NCI-H2081 treated with DMSO at 0.1 percent for 48 hours (cell line): Measurements from ENCODE around the gene SMIM29.
A peak's percentile ranks its signal among the peaks of the same experiment; 100 is the strongest.
"Not testable (repeated sequence)": the region's sequence is repeated elsewhere in the genome, so short reads cannot be mapped to it uniquely, and the experiment has no call there.

ENCODE experiments used
- DNase-seq: peaks from one replicate; lab custom pipeline; 2025; lab: John Stamatoyannopoulos, UW

SMIM29 gene

DNA sequence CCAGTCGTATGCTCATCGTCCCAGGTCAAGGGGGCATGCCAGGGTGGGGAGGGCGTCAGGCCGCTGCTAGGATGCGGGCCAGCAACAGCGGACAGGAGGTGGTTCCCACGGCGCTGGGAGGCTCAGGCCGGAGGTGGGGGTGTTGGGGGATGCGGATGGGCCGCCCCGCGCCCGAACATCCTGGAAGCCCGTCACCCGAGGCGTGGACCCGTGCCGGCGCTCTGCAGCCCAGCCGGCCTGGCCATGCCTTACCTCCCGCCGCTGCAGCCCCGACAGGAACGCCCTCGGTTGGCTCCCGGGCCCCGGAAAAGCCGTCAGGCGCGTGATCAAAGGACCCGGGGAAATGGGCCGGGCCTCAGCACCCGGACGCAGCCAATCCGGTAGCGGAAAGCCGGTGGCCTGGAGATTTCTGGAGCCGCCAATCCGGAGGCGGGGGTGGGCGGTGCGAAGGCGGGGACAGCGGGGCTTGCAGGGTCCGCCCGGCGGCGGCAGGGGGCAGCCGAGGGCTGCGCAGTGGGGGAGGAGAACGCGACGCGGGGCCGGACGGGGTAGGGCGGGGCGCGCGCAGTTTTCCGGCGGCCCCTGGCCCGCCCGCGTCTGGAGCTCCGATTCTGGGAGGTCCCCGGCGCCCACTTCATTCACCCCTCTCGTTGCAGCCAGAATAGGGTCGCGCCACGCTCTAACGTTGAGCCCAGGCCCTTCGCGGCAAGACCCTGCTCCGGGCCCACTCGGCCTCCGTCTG, at the start of gene SMIM29:
Gene SMIM29, minus strand, starts transcription at position 280 of the 742 bp plus-strand sequence. CDS start 1,215 bp downstream, outside the sequence.
- DNase-seq: peak; percentile 79

DNA sequence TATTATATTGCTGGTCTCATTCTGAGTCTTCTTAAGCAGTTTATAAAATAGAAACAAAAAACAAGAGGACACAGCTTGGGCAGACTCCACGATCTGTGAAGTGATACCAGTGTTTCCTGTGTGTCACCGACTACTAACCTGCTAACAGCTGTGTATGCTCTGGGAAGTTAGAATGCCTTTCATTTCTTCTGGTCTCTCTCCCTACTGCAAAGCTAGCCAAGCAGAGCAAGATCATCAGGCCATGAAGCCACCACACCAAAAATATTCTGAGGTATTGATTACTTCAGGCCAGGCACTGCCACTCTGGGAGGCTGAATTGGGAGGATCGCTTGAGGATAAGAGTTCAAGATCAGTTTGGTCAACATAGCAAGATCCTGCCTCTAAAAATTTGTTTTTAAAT, 46.9 kb upstream of the SMIM29 start:
- DNase-seq: no peak

DNA sequence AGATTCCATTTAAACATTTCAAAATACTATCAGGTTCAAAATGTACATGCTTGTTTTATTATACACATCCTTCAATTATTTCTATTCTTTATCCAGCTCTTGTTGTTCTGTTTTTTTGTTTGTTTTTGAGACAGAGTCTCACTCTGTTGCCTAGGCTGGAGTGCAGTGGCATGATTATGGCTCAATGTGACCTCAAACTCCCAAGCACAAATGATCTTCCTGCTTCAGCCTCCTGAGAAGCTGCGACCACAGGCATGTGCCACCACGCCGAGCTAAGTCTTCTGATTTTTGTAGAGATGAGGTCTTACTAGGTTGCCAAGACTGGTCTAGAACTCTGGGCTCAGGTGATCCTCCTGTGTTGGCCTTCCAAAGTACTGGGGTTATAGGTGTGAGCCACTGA, 44.1 kb upstream of the SMIM29 start:
- no peak for DNase-seq

DNA sequence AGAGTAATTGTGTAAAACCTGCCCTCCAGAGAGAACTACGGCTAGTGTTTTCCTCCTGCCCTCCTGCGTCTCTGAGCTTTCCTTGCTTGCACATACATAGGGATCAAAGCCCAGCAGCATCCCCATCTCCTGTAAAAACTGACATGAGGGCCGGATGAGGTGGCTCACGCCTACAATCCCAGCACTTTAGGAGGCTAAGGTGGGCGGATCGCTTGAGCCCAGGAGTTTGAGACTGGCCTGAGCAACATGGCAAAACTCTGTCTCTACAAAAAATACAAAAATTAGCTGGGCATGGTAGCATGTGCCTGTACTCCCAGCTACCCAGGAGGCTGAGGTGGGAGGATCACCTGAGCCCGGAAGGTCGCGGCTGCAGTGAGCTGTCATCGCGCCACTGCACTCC, 40.3 kb upstream of the SMIM29 start:
- DNase-seq: no peak

DNA sequence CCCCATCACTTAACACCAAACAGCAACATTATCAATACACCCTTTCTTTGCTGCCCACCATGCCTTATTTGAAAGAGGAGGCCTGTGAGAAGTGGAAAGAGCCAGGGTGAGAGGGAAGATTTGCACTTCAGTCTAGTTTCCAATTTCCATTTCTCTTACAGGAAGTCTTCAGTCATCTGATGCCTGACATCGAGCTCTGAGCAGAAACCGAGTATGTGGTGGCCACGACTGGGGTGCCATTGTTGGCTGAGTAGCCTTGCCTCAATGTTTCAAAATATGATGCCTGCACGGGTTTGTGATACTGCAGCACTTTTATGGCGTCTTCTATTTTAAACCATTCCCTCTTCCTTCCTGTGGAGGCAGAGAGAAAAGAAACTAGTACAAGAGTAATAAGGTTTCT, 39.8 kb upstream of the SMIM29 start:
- no peak for DNase-seq

DNA sequence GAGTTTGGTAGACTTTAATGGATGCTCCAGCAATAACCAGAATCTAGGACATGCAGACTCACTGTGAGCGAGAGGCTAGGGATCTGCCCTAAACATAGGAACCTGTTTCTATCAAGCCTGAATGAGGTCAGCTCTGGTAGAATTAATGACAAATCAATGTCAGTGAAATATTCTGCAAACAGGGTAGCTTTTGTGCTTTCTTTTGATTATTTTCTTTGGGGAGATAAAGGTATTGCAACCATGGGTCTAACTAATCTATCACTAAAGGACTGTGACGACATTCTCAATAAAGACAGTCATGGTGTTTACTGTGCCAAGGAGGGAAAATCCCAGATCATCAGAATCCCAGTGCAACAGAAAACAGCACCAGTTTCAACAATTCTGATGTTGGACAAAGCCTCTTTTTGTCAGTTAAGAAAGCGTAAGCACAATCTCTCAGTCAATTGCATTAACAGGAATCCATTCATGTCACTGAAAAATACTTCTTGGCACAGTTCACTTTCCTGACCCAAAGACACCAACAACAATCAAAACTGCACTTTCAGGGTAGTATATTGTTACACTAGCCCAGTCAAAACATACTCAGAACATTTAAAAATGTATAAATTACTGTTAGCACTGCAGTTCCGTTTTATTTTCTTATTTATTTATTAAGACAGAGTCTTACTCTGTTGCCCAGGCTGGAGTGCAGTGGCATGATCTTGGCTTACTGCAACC, 36.8 kb upstream of the SMIM29 start:
- no peak for DNase-seq

DNA sequence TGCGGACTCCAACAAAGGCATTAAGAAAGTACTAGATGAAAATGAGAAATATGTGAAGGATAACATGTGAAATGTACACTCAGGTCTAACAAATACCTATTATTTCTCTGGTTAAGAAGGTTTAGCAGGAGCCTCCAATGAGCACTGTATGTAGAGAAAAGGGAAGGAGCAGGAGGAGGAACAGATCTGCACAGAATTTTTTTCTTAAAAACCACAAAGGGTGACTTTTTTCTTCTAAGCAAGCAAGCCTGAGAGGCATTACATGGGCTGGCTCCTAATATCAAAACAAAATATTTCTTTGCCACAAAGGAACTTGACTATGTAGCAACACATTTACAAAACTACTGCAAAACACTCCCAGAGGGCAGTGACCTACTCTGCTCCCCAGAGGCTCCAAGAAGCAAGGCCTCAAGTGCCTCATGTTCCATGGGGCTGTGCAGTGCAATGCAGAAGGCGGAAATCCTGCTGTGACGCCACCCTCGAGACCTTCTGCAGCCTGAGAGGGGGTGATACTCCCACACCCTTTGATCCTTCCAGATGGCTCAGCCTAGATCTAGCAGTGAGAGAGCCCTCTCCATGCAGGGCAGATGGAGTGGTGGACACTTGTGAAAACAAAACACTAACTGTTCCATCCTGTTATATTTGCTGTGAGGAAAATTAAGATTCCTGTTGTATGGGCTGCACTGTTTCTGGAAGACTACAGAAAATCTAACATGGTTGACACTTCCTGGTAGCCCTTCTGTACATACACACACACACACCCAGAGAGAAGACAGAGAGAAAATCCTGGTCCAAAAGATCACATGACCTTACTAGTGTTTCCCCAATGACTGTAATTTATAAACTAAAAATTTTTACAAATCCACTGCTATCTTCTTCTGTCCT, 36.0 kb upstream of the SMIM29 start:
- no peak for DNase-seq

DNA sequence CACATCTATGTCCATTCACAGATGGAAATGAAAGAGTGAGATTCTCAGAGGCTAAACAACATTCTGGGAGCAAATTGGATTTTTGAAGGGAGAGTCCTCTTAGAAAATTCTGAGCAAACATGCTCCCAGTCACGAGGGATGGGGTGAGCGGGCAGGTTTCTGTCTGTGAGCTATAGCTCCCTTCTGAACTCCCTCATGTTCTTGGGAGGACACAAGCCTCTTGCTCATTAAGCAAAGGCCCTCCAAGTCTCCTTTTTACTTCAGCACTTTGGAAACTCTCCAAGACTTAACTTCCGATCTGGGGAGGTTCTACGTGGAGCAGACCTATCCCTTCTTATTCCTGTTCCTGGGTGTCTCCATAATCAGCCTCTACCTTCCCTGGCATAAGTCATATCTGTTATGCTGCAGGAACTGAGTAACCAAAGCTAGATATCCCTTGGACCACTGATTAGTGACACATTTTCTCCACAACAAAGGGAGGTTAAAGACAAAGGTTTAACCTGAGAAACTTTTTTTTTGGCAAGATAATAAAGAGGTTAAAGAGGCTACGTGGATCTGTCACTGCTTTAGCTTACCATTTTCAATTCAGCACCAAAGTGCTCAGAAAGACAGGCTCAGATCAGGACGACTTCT, 33.0 kb upstream of the SMIM29 start:
- DNase-seq: no peak

DNA sequence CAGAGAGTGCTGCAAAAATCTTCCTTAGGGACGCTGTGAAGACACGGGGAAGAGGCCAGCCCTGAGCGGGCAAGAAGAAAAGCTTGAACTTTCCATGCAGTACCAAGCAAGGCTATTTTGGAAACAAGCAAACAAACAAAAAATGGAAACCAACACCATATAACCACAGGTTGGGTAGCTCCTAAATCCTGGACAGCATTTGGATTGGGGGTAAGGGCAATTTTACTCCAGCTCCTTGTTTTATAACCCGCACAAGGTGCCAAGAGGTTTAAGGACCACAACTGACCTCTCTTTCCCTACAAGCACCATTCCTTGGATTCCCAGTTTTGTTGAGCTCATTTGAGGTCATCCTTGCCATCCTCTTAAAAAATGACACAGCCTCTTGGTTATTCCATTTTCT, 31.4 kb upstream of the SMIM29 start:
- no peak for DNase-seq

DNA sequence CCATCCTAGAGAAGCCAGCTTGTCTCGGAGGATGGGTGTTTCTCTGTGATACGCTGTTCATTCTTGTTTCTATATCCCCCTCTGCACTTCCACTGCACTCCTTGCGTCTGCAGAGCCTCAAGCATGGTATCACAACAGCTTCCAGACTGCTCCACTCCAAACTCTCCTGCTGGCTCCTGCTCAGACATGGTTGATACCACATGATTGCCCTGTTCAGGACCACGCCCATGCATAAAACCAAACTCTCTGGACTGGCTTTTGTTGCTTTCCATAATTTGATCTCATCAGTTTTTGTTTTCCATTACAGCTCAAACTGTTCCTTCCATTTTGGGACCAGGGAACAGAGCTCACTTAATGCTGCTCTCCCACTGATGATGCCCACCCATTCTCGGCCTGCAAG, 30.0 kb upstream of the SMIM29 start:
- DNase-seq: no peak

DNA sequence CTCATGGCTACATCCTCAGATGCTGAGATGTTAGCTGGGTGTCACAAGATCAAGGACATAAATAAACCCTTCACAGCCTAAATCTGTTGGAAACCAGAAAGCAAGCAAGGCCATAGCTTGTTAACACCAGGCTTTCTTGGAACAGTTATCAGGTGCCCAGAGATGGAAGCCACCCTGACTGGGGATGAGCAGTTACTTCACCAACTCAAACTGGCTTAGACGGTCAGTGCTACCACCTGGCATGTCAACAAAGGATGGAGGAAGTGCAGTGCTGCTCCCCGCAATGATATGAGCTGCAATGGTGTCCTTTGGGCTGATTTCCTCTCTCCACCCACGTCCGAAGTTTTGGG, 28.9 kb upstream of the SMIM29 start:
- no peak for DNase-seq

DNA sequence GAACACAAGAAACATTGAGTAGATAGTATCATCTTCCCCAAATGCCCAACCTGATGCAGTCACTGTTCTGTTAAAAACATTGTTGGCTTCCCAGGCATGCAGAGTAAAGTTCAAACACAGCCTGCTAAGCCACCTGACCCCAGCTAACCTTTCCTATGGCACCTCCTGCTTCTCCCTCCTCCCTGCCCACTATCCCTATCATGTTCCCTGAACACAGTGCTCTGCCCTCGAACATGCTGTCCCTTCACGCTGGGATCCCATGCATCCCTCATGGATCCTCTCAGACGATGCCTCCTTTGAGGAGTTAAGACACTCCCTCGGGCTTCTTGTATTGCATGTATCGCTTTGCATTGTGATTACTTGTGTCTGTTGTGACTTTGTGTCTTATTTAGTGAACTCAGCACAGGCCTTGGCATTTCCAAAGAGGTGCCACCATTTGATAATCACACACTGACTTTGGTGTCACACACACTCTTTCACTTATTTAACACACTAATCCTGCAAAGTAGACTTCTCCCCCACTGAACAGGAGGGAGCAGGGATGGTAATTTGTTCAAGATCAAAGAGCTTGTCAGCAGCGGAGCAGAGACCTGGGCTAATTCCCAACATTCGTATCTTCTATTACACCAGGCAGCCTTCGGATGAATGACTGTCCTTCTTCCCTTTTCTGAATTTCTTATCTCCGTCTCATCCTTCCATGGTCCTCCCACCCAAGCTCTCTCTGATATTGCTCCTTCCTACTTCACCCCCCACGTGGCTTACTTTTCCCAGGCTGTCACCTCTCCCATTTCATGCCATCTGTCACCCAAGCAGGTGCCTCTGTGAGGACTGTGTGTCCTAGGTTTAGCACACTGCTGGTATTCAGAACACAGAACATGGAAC, 28.3 kb upstream of the SMIM29 start:
- no peak for DNase-seq

DNA sequence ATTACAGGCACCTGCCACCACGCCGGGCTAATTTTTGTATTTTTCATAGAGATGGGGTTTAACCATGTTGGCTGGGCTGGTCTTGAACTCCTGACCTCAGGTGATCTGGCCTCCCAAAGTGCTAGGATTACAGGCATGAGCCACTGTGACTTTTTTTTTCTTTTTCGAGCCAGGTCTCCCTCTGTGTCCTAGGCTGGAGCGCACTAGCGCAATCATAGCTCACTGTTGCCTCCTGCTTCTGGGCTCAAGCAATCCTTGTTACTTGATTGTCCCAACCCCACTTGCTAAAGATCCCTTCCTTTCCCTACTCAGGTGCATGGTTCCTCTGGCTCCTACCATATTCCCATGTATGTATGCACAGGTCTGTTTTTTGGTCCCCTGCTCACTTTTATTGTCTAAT, 27.4 kb upstream of the SMIM29 start:
- DNase-seq: no peak

DNA sequence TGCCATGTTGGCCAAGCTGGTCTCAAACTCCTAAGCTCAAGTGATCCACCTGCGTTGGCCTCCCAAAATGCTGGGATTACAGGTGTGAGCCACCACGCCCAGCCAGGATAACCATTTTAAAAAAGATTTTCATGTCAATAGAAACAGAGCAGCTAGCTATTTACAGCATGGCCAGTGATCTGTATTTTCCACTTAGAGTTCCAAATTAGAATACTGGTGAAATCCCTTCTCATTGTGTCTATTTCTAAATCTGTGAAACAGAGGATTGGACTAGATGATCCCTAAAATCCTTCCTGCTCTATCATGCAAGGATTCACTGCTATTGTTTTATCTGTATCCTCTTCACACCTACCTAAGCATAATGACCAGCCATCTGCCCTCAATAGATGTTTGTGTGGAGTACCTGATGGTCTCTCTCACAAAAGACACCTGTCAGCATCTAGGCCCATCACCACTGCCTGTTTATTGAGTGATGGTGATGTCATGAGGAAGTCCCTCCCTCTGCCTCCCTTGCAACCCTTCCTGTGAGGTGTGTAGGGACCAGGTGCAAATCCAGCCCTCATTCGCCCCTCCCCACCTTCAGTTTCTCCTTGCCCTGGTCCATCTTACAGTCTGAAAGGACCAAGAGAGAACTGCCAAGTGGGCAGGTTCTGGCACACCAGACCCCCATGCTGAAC, 26.5 kb upstream of the SMIM29 start:
- no peak for DNase-seq

DNA sequence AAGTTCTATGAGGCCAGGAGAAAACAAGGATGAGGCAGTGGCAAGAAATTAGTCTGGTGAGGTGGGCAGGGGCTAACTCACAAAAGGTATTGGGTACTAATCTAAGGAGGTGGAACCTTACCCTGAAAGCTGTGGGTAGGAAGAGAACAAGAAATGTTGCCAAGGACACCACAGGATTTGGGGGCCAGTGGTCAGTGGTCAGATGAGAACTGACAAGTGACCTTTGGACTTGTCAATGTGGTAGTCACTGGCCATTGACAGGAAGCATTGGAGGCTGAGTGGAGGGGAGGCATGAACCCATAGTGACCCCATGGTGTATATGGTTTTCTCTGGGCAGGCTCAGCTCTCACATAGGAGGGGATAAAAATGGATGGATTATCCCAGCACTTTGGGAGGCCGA, 25.3 kb upstream of the SMIM29 start:
- DNase-seq: no peak

DNA sequence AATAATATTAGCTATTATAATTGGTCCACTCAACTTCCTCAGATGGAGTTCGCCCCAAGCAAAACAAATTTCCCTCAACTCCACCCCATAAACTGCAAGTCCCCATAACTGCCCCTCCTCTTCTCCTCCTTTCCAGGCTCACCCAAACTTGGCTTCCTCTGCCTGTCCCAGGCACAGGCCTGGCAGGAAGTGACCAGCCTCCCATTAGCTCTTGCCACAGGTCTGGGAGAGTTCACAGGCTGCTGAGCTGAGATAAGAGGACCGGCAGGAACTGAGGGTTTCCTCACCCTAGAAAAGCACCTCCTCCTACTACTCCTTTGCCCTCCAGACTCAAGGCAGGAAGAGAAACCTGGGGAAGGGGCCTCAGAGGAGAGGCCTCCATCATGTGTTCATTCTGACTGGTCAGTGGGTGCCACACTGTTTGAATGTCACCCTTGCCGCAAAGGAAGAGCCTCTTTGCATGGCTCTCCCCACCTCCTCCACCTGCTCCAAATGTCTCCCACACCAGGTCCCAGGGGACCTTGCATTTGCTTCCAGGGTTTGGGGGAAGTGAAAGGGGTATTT, 24.5 kb upstream of the SMIM29 start:
- DNase-seq: no peak

DNA sequence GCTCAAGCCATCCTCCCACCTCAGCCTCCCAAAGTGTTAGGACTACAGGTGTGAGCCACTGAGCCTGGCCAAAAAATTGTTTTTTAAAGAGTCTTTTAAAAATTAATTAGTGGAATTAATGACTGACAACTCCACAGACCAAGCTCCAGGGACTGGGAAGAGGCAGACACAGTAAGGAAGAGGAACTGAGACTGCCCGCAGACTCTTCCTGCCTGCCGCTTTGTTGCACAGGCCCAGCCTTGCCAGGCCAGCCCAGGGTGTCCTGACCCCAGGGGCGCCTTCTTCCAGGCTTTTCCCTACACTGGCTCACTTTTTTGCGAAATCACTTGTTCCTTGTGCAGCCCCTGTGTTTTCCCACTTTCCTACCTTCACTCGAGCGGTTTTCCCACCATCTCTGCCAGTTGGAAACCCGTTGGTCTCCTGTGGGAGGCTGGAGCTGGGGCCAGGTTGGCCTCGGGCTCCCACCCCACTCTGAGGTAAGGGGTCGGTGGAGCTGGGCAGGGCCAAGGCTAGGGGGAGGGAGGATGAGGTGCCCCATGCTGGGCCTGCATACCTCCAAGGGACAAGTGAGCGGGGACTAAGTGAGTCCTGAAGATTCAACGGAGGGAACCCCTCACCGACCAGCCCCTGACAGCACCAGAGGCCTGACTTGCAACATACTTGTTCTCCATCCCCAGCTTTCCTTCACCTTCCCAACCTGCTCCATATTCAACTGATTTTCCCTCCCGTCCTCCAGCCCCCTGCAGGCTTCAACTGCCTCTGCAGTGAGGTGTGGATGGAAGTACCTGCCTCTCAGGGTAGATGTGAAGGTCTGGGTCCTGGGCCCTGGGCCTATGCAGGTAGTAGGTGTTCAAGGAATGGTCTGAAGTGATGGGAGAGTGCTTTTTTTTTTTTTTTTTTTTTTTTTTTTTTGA, 23.5 kb upstream of the SMIM29 start:
- DNase-seq: no peak

DNA sequence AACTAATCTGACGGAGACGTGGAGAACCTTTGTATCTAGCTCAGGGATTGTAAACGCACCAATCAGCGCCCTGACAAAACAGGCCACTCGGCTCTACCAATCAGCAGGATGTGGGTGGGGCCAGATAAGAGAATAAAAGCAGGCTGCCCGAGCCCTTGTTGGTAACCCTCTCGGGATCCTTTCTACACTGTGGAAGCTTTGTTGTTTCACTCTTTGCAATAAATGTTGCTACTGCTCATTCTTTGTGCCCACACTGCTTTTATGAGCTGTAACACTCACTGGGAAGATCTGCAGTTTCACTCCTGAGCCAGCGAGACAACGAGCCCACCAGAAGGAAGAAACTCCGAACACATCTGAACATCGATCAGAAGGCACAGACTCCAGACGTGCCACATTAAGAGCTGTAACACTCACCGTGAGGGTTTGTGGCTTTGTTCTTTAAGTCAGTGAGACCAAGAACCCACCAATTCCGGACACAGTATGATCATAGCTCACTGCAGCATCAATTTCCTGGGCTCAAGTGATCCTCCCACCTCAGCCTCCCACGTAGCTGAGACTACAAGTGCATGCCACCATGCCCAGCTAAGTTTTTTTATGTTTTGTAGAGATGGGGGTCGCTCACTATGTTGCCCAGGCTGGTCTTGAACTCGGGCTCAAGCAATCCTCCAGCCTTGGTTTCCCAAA, 21.0 kb upstream of the SMIM29 start:
- not testable (repeated sequence) for DNase-seq

DNA sequence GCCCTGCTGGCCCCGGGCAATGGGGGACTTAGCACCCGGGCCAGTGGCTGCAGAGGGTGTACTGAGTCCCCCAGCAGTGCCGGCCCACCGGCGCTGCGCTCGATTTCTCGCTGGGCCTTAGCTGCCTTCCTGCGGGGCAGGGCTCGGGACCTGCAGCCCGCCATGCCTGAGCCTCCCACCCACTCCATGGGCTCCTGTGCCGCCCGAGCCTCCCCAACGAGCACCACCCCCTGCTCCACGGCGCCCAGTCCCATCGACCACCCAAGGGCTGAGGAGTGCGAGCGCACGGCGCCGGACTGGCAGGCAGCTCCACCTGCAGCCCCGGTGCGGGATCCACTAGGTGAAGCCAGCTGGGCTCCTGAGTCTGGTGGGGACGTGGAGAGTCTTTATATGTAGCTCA, 20.3 kb upstream of the SMIM29 start:
- not testable (repeated sequence) for DNase-seq
